Embryonic facial prominence (tissue), 1 donor: ENCODE results near the gene LSAMP.

Experiments
- DNase-seq: peaks from one replicate; pipeline ENCODE4 v3.0.0-alpha.2; 2016; ENCODE audit errors: extremely low spot score

The LSAMP gene

GRCh38 chr3:115958526-115958925 lies 486.8 kb downstream of the LSAMP start:
- no peak for DNase-seq

- no peak for DNase-seq
These were observed 498.0 kb downstream of the LSAMP start for GRCh38 chr3:115947325-115947724.

GRCh38 chr3:115943579-115943978 lies 501.7 kb downstream of the LSAMP start:
- DNase-seq: no peak

GRCh38 chr3:115937054-115937453 lies 508.2 kb downstream of the LSAMP start:
- no peak for DNase-seq

GRCh38 chr3:115932807-115933206 lies 512.5 kb downstream of the LSAMP start:
- DNase-seq: no peak

- no peak for DNase-seq
These were observed 513.7 kb downstream of the LSAMP start for GRCh38 chr3:115931581-115931980.

- DNase-seq: no peak
These were observed 514.4 kb downstream of the LSAMP start for GRCh38 chr3:115930922-115931321.

- DNase-seq: no peak
These were observed 515.1 kb downstream of the LSAMP start for GRCh38 chr3:115930168-115930567.

GRCh38 chr3:115928376-115928775 lies 516.9 kb downstream of the LSAMP start:
- DNase-seq: no peak

- no peak for DNase-seq
These were observed 518.1 kb downstream of the LSAMP start for GRCh38 chr3:115927197-115927596.

- DNase-seq: no peak
These were observed 522.5 kb downstream of the LSAMP start for GRCh38 chr3:115922681-115923347.

GRCh38 chr3:115921711-115922110 lies 523.6 kb downstream of the LSAMP start:
- no peak for DNase-seq

- no peak for DNase-seq
These were observed 526.4 kb downstream of the LSAMP start for GRCh38 chr3:115918900-115919299.

- no peak for DNase-seq
These were observed 528.4 kb downstream of the LSAMP start for GRCh38 chr3:115916866-115917265.

GRCh38 chr3:115915061-115915460 lies 530.2 kb downstream of the LSAMP start:
- no peak for DNase-seq

GRCh38 chr3:115913069-115913686 lies 532.1 kb downstream of the LSAMP start:
- no peak for DNase-seq

- DNase-seq: no peak
These were observed 532.9 kb downstream of the LSAMP start for GRCh38 chr3:115912372-115912771.

- DNase-seq: no peak
These were observed 539.4 kb downstream of the LSAMP start for GRCh38 chr3:115905871-115906270.

GRCh38 chr3:115903843-115904242 lies 541.4 kb downstream of the LSAMP start:
- DNase-seq: no peak

- DNase-seq: no peak
These were observed 544.3 kb downstream of the LSAMP start for GRCh38 chr3:115901008-115901407.

- no peak for DNase-seq
These were observed 545.8 kb downstream of the LSAMP start for GRCh38 chr3:115899535-115899934.

- no peak for DNase-seq
These were observed 546.5 kb downstream of the LSAMP start for GRCh38 chr3:115898656-115899410.
